Astrocyte (in vitro differentiated cells and primary cell): ENCODE data around the gene SCYL1. TPM values are rescaled to one million over a fixed set of nuclear protein-coding genes. Genes with fewer than 3 reads are reported as not detected.

Experiments
- DNase-seq: peaks from one replicate; pipeline ENCODE4 v3.0.0-alpha.2; 2010; ENCODE audit warnings: low read depth
- FAIRE-seq: peaks from 2 replicates; lab custom pipeline; 2011; peaks lifted over from hg19 to GRCh38; lab: Jason Lieb, UNC
- H2AFZ ChIP-seq: 2 replicates; pipeline ENCODE4 v1.6.0; 2012; ENCODE audit warnings: low read depth, low read length, inconsistent platforms
- H3K27ac ChIP-seq: 2 replicates; pipeline ENCODE4 v1.5.1; 2011; ENCODE audit warnings: low read depth, low read length, inconsistent platforms
- H3K27me3 ChIP-seq: 2 replicates; pipeline ENCODE4 v1.6.0; 2011; ENCODE audit warnings: low read length, inconsistent platforms; ENCODE audit not compliant: insufficient read depth
- H3K36me3 ChIP-seq: 2 replicates; pipeline ENCODE4 v1.5.1; 2011; ENCODE audit warnings: low read length, inconsistent platforms; ENCODE audit not compliant: insufficient read depth
- H3K4me1 ChIP-seq: 2 replicates; pipeline ENCODE4 v1.5.1; 2011; ENCODE audit warnings: low read length, inconsistent platforms; ENCODE audit not compliant: insufficient read depth
- H3K4me2 ChIP-seq: 2 replicates; pipeline ENCODE4 v1.6.0; 2012; ENCODE audit warnings: low read length, inconsistent platforms
- H3K4me3 ChIP-seq: 2 replicates; pipeline ENCODE4 v1.5.1; 2011; ENCODE audit warnings: low read depth, mild to moderate bottlenecking, low read length, inconsistent platforms; ENCODE audit not compliant: insufficient read depth
- H3K79me2 ChIP-seq: 2 replicates; pipeline ENCODE4 v1.6.0; 2012; ENCODE audit warnings: mild to moderate bottlenecking, low read length, inconsistent platforms; ENCODE audit not compliant: insufficient read depth
- H3K9ac ChIP-seq: 2 replicates; pipeline ENCODE4 v1.6.0; 2012; ENCODE audit warnings: mild to moderate bottlenecking, low read length, inconsistent platforms
- H3K9me3 ChIP-seq: 2 replicates; pipeline ENCODE4 v1.5.1; 2012; ENCODE audit warnings: low read depth, mild to moderate bottlenecking, low read length, inconsistent platforms; ENCODE audit not compliant: insufficient read depth
- H4K20me1 ChIP-seq: 2 replicates; pipeline ENCODE4 v1.6.0; 2012; ENCODE audit warnings: low read length, inconsistent platforms; ENCODE audit not compliant: insufficient read depth
- H3K27ac Mint-ChIP-seq: one replicate; pipeline ENCODE4 v1.8.0; 2021; ENCODE audit warnings: mild to moderate bottlenecking, mixed read lengths; ENCODE audit not compliant: unreplicated experiment
- H3K27me3 Mint-ChIP-seq: one replicate; pipeline ENCODE4 v1.8.0; 2021; ENCODE audit warnings: low read depth, mixed read lengths; ENCODE audit not compliant: unreplicated experiment
- H3K36me3 Mint-ChIP-seq: one replicate; pipeline ENCODE4 v1.8.0; 2021; ENCODE audit warnings: low read depth, mixed read lengths; ENCODE audit not compliant: unreplicated experiment
- H3K4me1 Mint-ChIP-seq: one replicate; pipeline ENCODE4 v1.8.0; 2021; ENCODE audit warnings: low read depth, mixed read lengths; ENCODE audit not compliant: unreplicated experiment
- H3K4me3 Mint-ChIP-seq: one replicate; pipeline ENCODE4 v1.8.0; 2021; ENCODE audit warnings: mild to moderate bottlenecking, moderate library complexity, mixed read lengths; ENCODE audit not compliant: unreplicated experiment
- H3K9me3 Mint-ChIP-seq: one replicate; pipeline ENCODE4 v1.8.0; 2021; ENCODE audit warnings: mild to moderate bottlenecking, mixed read lengths; ENCODE audit not compliant: unreplicated experiment
- EZH2 ChIP-seq: IDR thresholded peaks from 2 replicates; pipeline ENCODE4 v1.6.1; 2012; ENCODE audit warnings: mild to moderate bottlenecking, low read length, inconsistent platforms; ENCODE audit not compliant: insufficient read depth
- total RNA-seq: library from RNA; stranded (reverse); gene quantifications from 2 replicates; pipeline ENCODE4 v1.2.1, GENCODE V29; 2021
- TF ChIP-seq, protein P1 (sequence below): IDR thresholded peaks from 2 replicates; pipeline ENCODE4 v1.5.1; 2011; ENCODE audit warnings: low read depth, mild to moderate bottlenecking, inconsistent platforms, low read length, moderate library complexity; ENCODE audit not compliant: insufficient read depth

Gene SCYL1
- total RNA-seq, 1 donor from 2014 or later, result 106 TPM

DNA sequence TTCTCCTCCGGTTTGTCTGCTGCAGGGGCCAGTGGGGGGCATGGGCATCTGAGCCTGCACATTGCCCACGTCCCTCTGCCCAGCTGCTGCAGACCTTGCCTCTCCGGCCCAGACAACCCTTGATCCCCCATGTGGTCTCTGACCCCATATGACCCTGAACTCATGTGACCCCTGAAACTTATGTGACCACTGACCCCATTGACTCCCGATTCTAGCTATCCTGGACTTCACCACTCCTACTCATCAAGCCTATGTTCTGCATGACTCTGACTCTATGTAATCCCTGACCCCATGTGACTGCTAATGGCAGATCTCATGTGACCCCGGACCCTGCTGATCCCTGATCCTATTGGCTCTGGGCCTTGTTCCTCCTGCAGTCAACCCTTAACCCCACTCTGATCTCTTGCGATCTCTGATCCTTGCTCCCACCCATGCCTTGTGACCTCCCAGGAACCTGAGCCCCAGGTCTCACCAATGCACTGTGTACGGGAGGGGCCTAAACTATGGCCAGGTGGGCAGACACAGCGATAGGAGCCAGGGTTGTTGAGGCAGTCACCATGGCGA is 27.6 kb downstream of the SCYL1 start:
- H3K9me3 Mint-ChIP-seq, result peaks cover 5% of the 10 kb centered on the region
- Histone ChIP-seq H4K20me1 (peaks cover 72% of the 10 kb centered on the region), H3K36me3 (peaks cover 19% of the 10 kb centered on the region), H3K9ac (no peak overlapping the region), H3K27ac (no peak overlapping the region), H3K79me2 (peaks cover 42% of the 10 kb centered on the region), H2AFZ (no peak overlapping the region), H3K4me2 (no peak overlapping the region), H3K27me3 (no peaks in the 10 kb centered on the region), H3K9me3 (no peaks in the 10 kb centered on the region), H3K4me3 (no peak overlapping the region), H3K4me1 (peaks cover 38% of the 10 kb centered on the region)
- DNase-seq (no peak), FAIRE-seq (no peak)
- no peak for TF ChIP-seq EZH2
- TF ChIP-seq, protein P1, sequence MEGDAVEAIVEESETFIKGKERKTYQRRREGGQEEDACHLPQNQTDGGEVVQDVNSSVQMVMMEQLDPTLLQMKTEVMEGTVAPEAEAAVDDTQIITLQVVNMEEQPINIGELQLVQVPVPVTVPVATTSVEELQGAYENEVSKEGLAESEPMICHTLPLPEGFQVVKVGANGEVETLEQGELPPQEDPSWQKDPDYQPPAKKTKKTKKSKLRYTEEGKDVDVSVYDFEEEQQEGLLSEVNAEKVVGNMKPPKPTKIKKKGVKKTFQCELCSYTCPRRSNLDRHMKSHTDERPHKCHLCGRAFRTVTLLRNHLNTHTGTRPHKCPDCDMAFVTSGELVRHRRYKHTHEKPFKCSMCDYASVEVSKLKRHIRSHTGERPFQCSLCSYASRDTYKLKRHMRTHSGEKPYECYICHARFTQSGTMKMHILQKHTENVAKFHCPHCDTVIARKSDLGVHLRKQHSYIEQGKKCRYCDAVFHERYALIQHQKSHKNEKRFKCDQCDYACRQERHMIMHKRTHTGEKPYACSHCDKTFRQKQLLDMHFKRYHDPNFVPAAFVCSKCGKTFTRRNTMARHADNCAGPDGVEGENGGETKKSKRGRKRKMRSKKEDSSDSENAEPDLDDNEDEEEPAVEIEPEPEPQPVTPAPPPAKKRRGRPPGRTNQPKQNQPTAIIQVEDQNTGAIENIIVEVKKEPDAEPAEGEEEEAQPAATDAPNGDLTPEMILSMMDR, result no peak
- peaks cover 33% of the 10 kb centered on the region for H3K27me3 Mint-ChIP-seq
- H3K4me1 Mint-ChIP-seq, result peaks cover 17% of the 10 kb centered on the region
- H3K4me3 Mint-ChIP-seq, result peak overlapping the region; percentile 72
- H3K36me3 Mint-ChIP-seq, result peaks cover 23% of the 10 kb centered on the region
- no peak overlapping the region for H3K27ac Mint-ChIP-seq

DNA sequence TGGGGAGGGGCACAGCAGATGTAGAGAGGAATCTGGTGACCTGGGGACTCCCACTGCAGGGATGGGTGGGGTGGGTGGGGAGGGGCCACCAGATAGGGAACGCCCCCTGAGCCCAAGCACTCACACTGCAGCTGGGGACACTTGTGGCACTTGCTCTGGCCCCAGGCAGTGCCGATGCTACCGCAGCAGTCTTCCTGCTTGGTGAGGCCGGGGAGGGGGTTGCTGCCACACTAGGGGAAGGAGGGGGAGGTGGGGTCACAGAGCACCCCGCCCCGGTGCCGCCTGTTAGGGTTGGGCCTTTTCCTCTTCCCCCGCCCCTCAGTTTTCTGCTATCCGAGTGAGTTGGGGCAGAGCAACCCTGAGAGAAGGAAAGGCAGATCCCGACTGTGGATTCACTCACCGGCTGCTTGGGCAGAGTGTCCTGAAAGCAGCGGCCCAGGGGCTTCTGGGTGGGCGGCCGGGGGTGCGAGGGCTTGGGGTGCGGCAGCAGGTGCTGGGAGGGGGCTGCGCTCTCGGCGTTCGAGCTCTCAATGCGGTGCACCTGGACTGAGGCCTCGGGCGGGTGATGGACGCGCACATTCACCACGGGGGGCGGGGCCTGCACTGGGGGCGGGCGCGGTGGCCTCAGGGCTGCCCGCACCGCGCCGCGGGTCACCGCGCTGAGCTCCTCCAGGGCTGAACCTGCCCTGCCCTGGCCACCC is 28.6 kb downstream of the SCYL1 start:
- H4K20me1 ChIP-seq, result peaks cover 62% of the 10 kb centered on the region
- H3K4me2 ChIP-seq, result peak overlapping the region; percentile 94
- Mint-ChIP-seq H3K4me1 (peaks cover 17% of the 10 kb centered on the region), H3K36me3 (peaks cover 16% of the 10 kb centered on the region), H3K27me3 (peaks cover 27% of the 10 kb centered on the region), H3K9me3 (peaks cover 3% of the 10 kb centered on the region), H3K4me3 (no peak overlapping the region), H3K27ac (no peak overlapping the region)
- TF ChIP-seq, protein P1, result no peak
- no peak for TF ChIP-seq EZH2
- peaks cover 17% of the 10 kb centered on the region for H3K36me3 ChIP-seq
- H3K27me3 ChIP-seq, result no peaks in the 10 kb centered on the region
- H2AFZ ChIP-seq, result no peak overlapping the region
- H3K79me2 ChIP-seq, result peaks cover 43% of the 10 kb centered on the region
- H3K4me3 ChIP-seq, result no peak overlapping the region
- H3K27ac ChIP-seq, result no peak overlapping the region
- peaks cover 38% of the 10 kb centered on the region for H3K4me1 ChIP-seq
- no peak overlapping the region for H3K9ac ChIP-seq
- FAIRE-seq (no peak), DNase-seq (no peak)
- H3K9me3 ChIP-seq, result no peaks in the 10 kb centered on the region
